Tibial artery (tissue), 4 donors: Measurements from ENCODE around the gene TBC1D20.
"Not testable (repeated sequence)": the region's sequence is repeated elsewhere in the genome, so short reads cannot be mapped to it uniquely, and the experiment has no call there.

Experiments
- DNase-seq, 2 donors: peaks; one replicate each; pipeline ENCODE4 v3.0.0-alpha.2; 2019
- H3K27ac ChIP-seq, 2 donors: fragments of 200-600 bp; sonication (generic) in 1 of 2; 1 replicate in 1 of 2; 2 replicates in 1 of 2; pipeline ENCODE4 v1.5.1; 2018 to 2019; ENCODE audit warnings: mild to moderate bottlenecking in 1 of 2
- H3K27me3 ChIP-seq, 2 donors: fragments of 200-600 bp; sonication (generic) in 1 of 2; one replicate each; pipeline versions ENCODE4 v1.5.1 to v1.6.0; 2016 to 2019
- H3K36me3 ChIP-seq, 3 donors: fragments of 200-600 bp; sonication (generic) in 2 of 3; one replicate each; pipeline ENCODE4 v1.5.1; 2016 to 2019; ENCODE audit warnings: mild to moderate bottlenecking in 2 of 3
- H3K4me1 ChIP-seq, 4 donors: fragments of 200-600 bp; sonication (generic) in 2 of 4; 1 replicate in 3 of 4; 2 replicates in 1 of 4; pipeline ENCODE4 v1.5.1; 2016 to 2019
- H3K4me3 ChIP-seq, 2 donors: fragments of 200-600 bp; sonication (generic) in 1 of 2; 1 replicate in 1 of 2; 2 replicates in 1 of 2; pipeline ENCODE4 v1.5.1; 2018 to 2019; ENCODE audit warnings: mild to moderate bottlenecking in 2 of 2
- H3K9me3 ChIP-seq, 3 donors: fragments of 200-600 bp; sonication (generic) in 1 of 3; one replicate each; pipeline ENCODE4 v1.5.1; 2016 to 2019
- intact Hi-C: fragments of 100-400 bp; cut with DNase I; formaldehyde crosslinking; loops from one replicate; pipeline ENCODE4 v1.15.0; 2023; ENCODE audit warnings: low total_unique reads
- TF ChIP-seq, protein P1 (sequence below), 2 experiments: fragments of 200-600 bp in 1 of 2; fragments of 450-650 bp in 1 of 2; IDR thresholded peaks; one replicate each; pipeline ENCODE4 v1.5.1; 2017 to 2019; ENCODE audit warnings: antibody characterized with exemption in 2 of 2, mild to moderate bottlenecking in 1 of 2, moderate library complexity in 1 of 2

TBC1D20 gene, protein sequence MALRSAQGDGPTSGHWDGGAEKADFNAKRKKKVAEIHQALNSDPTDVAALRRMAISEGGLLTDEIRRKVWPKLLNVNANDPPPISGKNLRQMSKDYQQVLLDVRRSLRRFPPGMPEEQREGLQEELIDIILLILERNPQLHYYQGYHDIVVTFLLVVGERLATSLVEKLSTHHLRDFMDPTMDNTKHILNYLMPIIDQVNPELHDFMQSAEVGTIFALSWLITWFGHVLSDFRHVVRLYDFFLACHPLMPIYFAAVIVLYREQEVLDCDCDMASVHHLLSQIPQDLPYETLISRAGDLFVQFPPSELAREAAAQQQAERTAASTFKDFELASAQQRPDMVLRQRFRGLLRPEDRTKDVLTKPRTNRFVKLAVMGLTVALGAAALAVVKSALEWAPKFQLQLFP

DNA sequence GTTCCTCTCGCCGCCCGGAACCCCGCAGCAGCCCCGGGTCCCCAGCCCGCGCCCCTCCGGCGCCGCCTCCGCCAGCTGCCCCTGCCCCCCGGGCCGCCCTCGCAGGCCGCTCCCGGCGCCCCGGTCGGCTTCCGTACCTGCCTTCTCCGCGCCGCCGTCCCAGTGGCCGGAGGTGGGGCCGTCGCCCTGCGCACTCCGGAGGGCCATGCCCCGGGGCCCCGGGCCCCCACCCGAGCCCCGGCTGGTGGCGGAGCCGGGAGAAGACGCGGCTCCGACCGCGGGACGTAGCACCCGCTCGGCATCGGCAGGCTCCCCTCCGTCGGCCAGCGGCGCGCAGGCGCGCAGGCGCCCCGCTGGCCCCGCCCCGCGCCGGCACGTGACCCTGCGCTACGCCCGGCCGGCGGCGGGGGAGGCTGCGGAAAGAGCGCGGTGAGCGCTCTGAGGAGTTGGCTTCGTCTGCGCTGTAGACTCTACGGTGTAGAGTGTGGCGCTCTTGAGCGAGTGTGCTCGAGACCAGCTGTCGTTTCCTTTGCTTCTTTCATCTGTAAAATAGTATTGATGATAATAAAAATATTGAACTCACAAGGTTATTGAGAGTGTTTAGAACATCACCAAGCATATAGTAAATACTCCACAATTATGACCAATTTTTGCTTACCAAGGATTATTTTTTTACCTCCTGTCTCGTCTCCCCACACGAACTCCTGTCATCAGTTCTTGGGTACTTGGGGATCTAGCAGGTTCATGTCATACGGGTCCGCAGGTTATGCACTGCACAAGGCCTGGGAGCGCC, at the start of gene TBC1D20:
TBC1D20 (minus strand) TSS at position 335 of the 793 bp plus-strand sequence; CDS start at position 207, 128 bp downstream.
- Histone ChIP-seq H3K27ac (peak within 1 kb of the TSS; percentile 91 to 92), H3K27me3 (peaks cover 0 to under 1% of the 10 kb centered on the region in 2 donors), H3K4me1 (peaks cover 0 to 39% (median 17%) of the 10 kb centered on the region in 4 donors), H3K4me3 (peak within 1 kb of the TSS; percentile 83 to 84), H3K36me3 (no peaks in the 10 kb centered on the region), H3K9me3 (no peaks in the 10 kb centered on the region)
- intact Hi-C loops, result loop anchor here (5.0 kb wide), 1 partner anchor 55 kb away; the partner anchor contains the start of gene RBCK1
- peak; percentile 80 to 91 for DNase-seq
- TF ChIP-seq, protein P1, sequence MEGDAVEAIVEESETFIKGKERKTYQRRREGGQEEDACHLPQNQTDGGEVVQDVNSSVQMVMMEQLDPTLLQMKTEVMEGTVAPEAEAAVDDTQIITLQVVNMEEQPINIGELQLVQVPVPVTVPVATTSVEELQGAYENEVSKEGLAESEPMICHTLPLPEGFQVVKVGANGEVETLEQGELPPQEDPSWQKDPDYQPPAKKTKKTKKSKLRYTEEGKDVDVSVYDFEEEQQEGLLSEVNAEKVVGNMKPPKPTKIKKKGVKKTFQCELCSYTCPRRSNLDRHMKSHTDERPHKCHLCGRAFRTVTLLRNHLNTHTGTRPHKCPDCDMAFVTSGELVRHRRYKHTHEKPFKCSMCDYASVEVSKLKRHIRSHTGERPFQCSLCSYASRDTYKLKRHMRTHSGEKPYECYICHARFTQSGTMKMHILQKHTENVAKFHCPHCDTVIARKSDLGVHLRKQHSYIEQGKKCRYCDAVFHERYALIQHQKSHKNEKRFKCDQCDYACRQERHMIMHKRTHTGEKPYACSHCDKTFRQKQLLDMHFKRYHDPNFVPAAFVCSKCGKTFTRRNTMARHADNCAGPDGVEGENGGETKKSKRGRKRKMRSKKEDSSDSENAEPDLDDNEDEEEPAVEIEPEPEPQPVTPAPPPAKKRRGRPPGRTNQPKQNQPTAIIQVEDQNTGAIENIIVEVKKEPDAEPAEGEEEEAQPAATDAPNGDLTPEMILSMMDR (IDR thresholded peaks at IDR 0.05), result no peak

DNA sequence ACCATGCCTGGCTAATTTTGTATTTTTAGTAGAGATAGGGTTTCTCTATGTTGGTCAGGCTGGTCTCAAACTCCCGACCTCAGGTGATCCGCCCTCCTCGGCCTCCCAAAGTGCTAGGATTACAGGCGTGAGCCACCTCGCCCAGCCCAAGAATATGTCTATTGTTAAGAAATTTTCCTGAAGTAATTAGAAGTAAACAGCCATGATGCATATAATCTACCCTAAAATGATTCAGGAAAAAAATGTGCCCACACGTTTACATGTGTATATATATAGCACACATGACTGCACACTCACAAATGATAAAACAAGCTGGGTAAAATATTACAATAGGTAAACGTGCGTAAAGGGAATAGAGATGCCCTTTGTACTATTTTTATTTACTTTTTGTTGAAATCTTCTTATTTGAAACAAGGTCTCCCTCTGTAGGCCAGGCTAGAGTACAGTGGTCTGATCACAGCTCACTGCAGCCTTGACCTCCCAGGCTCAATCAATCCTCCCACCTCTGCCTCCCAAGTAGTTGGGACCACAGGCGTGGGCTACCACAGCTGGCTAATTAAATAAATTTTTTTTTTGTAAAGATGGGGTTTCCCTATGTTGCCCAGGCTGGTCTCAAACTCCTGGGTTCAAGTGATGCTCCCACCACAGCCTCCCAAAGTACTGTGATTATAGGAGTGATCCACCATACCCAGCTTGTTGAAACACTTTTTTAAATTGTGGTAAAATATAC, 48.2 kb upstream of the TBC1D20 start:
- H3K4me1 ChIP-seq, H3K27ac ChIP-seq, intact Hi-C loops, H3K9me3 ChIP-seq, H3K4me3 ChIP-seq, DNase-seq, H3K27me3 ChIP-seq: not testable (repeated sequence)
- peaks cover 11 to 28% (median 16%) of the 10 kb centered on the region in 3 donors for H3K36me3 ChIP-seq

- H3K9me3 ChIP-seq, H3K27me3 ChIP-seq, H3K4me1 ChIP-seq, DNase-seq, intact Hi-C loops, H3K27ac ChIP-seq, H3K4me3 ChIP-seq: not testable (repeated sequence)
- peaks cover 28 to 49% (median 31%) of the 10 kb centered on the region in 3 donors for H3K36me3 ChIP-seq
Observed at GRCh38 chr20:508364-508787, 46.0 kb upstream of the TBC1D20 start.

GRCh38 chr20:507761-508332, 45.5 kb upstream of the TBC1D20 start:
- Histone ChIP-seq H3K27ac (no peak overlapping the region), H3K36me3 (peaks cover 32 to 54% (median 36%) of the 10 kb centered on the region in 3 donors), H3K4me1 (peaks cover 0 to 10% (median 0%) of the 10 kb centered on the region in 4 donors), H3K27me3 (no peaks in the 10 kb centered on the region), H3K9me3 (no peaks in the 10 kb centered on the region), H3K4me3 (no peak overlapping the region)
- DNase-seq, result no peak
- intact Hi-C loops, result no loop called here
- TF ChIP-seq, protein P1 (IDR thresholded peaks at IDR 0.05), result no peak

- no peak for DNase-seq
- Histone ChIP-seq H3K4me1 (peaks cover 0 to 10% (median 0%) of the 10 kb centered on the region in 4 donors), H3K27ac (no peak overlapping the region), H3K27me3 (no peaks in the 10 kb centered on the region), H3K4me3 (no peak overlapping the region), H3K9me3 (no peaks in the 10 kb centered on the region), H3K36me3 (peaks cover 32 to 61% (median 43%) of the 10 kb centered on the region in 3 donors)
- TF ChIP-seq, protein P1 (IDR thresholded peaks at IDR 0.05), result no peak
- intact Hi-C loops, result no loop called here
Observed at GRCh38 chr20:507006-507758, 44.8 kb upstream of the TBC1D20 start.
